NK-92 (cell line): ENCODE data around the gene COL23A1.
"Not testable (repeated sequence)": the region's sequence is repeated elsewhere in the genome, so short reads cannot be mapped to it uniquely, and the experiment has no call there.

Experiments used
- DNase-seq: peaks from one replicate; lab custom pipeline; 2025; ENCODE audit not compliant: unreplicated experiment; lab: John Stamatoyannopoulos, UW

Gene COL23A1

GRCh38 chr5:178511172-178511571, 79.0 kb downstream of the COL23A1 start:
- DNase-seq = no peak

GRCh38 chr5:178509491-178510057, 80.6 kb downstream of the COL23A1 start:
- DNase-seq = no peak

GRCh38 chr5:178507151-178507932, 82.9 kb downstream of the COL23A1 start:
- no peak for DNase-seq

GRCh38 chr5:178505639-178506407, 84.4 kb downstream of the COL23A1 start:
- DNase-seq = no peak

- no peak for DNase-seq
These were observed 85.7 kb downstream of the COL23A1 start for GRCh38 chr5:178504340-178504960.

GRCh38 chr5:178502401-178503100, 87.6 kb downstream of the COL23A1 start:
- no peak for DNase-seq

GRCh38 chr5:178499352-178499751, 90.8 kb downstream of the COL23A1 start:
- DNase-seq = no peak

GRCh38 chr5:178496642-178497041, 93.6 kb downstream of the COL23A1 start:
- no peak for DNase-seq

- no peak for DNase-seq
These were observed 94.0 kb downstream of the COL23A1 start for GRCh38 chr5:178496214-178496613.

- DNase-seq = no peak
These were observed 94.5 kb downstream of the COL23A1 start for GRCh38 chr5:178495706-178496105.

GRCh38 chr5:178492278-178492677, 97.9 kb downstream of the COL23A1 start:
- no peak for DNase-seq

GRCh38 chr5:178490935-178491652, 99.1 kb downstream of the COL23A1 start:
- DNase-seq = no peak

- DNase-seq = no peak
These were observed 100.8 kb downstream of the COL23A1 start for GRCh38 chr5:178489271-178489976.

GRCh38 chr5:178488696-178489095, 101.5 kb downstream of the COL23A1 start:
- no peak for DNase-seq

- DNase-seq = no peak
These were observed 102.1 kb downstream of the COL23A1 start for GRCh38 chr5:178487911-178488600.

GRCh38 chr5:178486878-178487512, 103.2 kb downstream of the COL23A1 start:
- DNase-seq = not testable (repeated sequence)

GRCh38 chr5:178486239-178486641, 104.0 kb downstream of the COL23A1 start:
- DNase-seq = no peak

GRCh38 chr5:178483620-178484019, 106.6 kb downstream of the COL23A1 start:
- no peak for DNase-seq

GRCh38 chr5:178479261-178479660, 110.9 kb downstream of the COL23A1 start:
- no peak for DNase-seq
